Chondrocyte (in vitro differentiated cells): ENCODE measurements around the gene GRIA4. TPM values are rescaled to one million over a fixed set of nuclear protein-coding genes. Genes with fewer than 3 reads are reported as not detected.

ENCODE experiments used
- DNase-seq: peaks from one replicate; pipeline ENCODE4 v3.0.0; 2021; ENCODE audit warnings: mixed read lengths, low spot score
- H3K27ac Mint-ChIP-seq: one replicate; pipeline ENCODE4 v1.8.0; 2021; ENCODE audit warnings: mild to moderate bottlenecking, moderate library complexity, mixed read lengths; ENCODE audit not compliant: unreplicated experiment
- H3K27me3 Mint-ChIP-seq: 2 replicates; pipeline ENCODE4 v1.8.0; 2021; ENCODE audit warnings: low read depth, mixed read lengths
- H3K36me3 Mint-ChIP-seq: 2 replicates; pipeline ENCODE4 v1.8.0; 2021; ENCODE audit warnings: low read depth, mixed read lengths
- H3K4me1 Mint-ChIP-seq: 2 replicates; pipeline ENCODE4 v1.8.0; 2021; ENCODE audit warnings: low read depth, mild to moderate bottlenecking, mixed read lengths
- H3K4me3 Mint-ChIP-seq: one replicate; pipeline ENCODE4 v1.8.0; 2021; ENCODE audit warnings: mild to moderate bottlenecking, moderate library complexity, mixed read lengths; ENCODE audit not compliant: unreplicated experiment
- H3K9me3 Mint-ChIP-seq: 2 replicates; pipeline ENCODE4 v1.8.0; 2021; ENCODE audit warnings: low read depth, mixed read lengths
- CTCF ChIP-seq: fragments of 200-600 bp; sonication (generic); IDR thresholded peaks from 2 replicates; pipeline ENCODE4 v1.5.0; 2021; ENCODE audit warnings: antibody characterized with exemption, mild to moderate bottlenecking, moderate library complexity
- total RNA-seq: library from RNA; stranded (reverse); gene quantifications from 3 replicates; pipeline ENCODE4 v1.2.1, GENCODE V29; 2021

The GRIA4 gene
- total RNA-seq, 1 donor from 2014 or later, result not detected

- peaks cover 9% of the 10 kb centered on the region for H3K4me1 Mint-ChIP-seq
- no peaks in the 10 kb centered on the region for H3K36me3 Mint-ChIP-seq
- H3K4me3 Mint-ChIP-seq, result no peak overlapping the region
- no peak overlapping the region for H3K27ac Mint-ChIP-seq
- no peak for TF ChIP-seq CTCF
- H3K27me3 Mint-ChIP-seq, result peaks cover 2% of the 10 kb centered on the region
- DNase-seq, result no peak
- H3K9me3 Mint-ChIP-seq, result no peaks in the 10 kb centered on the region
Measured at GRCh38 chr11:105720096-105720495, 110.2 kb downstream of the GRIA4 start.

- no peak overlapping the region for H3K4me3 Mint-ChIP-seq
- no peaks in the 10 kb centered on the region for H3K36me3 Mint-ChIP-seq
- H3K27ac Mint-ChIP-seq, result no peak overlapping the region
- peaks cover 9% of the 10 kb centered on the region for H3K4me1 Mint-ChIP-seq
- peaks cover 14% of the 10 kb centered on the region for H3K9me3 Mint-ChIP-seq
- H3K27me3 Mint-ChIP-seq, result no peaks in the 10 kb centered on the region
- TF ChIP-seq CTCF, result no peak
- no peak for DNase-seq
Measured at GRCh38 chr11:105723269-105723668, 113.4 kb downstream of the GRIA4 start.

GRCh38 chr11:105732611-105733010 is 122.7 kb downstream of the GRIA4 start:
- Mint-ChIP-seq H3K4me3 (no peak overlapping the region), H3K9me3 (peaks cover 27% of the 10 kb centered on the region), H3K27me3 (no peaks in the 10 kb centered on the region), H3K36me3 (peaks cover 6% of the 10 kb centered on the region), H3K27ac (no peak overlapping the region), H3K4me1 (no peaks in the 10 kb centered on the region)
- no peak for TF ChIP-seq CTCF
- no peak for DNase-seq

GRCh38 chr11:105734426-105734825 is 124.6 kb downstream of the GRIA4 start:
- no peaks in the 10 kb centered on the region for H3K27me3 Mint-ChIP-seq
- H3K27ac Mint-ChIP-seq, result no peak overlapping the region
- TF ChIP-seq CTCF, result no peak
- no peak for DNase-seq
- H3K9me3 Mint-ChIP-seq, result peaks cover 9% of the 10 kb centered on the region
- H3K36me3 Mint-ChIP-seq, result no peaks in the 10 kb centered on the region
- H3K4me1 Mint-ChIP-seq, result no peaks in the 10 kb centered on the region
- H3K4me3 Mint-ChIP-seq, result no peak overlapping the region

GRCh38 chr11:105738251-105738650 is 128.4 kb downstream of the GRIA4 start:
- no peak overlapping the region for H3K27ac Mint-ChIP-seq
- H3K27me3 Mint-ChIP-seq, result no peaks in the 10 kb centered on the region
- no peaks in the 10 kb centered on the region for H3K9me3 Mint-ChIP-seq
- no peak overlapping the region for H3K4me3 Mint-ChIP-seq
- H3K36me3 Mint-ChIP-seq, result no peaks in the 10 kb centered on the region
- DNase-seq, result no peak
- no peak for TF ChIP-seq CTCF
- H3K4me1 Mint-ChIP-seq, result no peaks in the 10 kb centered on the region
